ENCODE results near the gene MAGI1.

DNA sequence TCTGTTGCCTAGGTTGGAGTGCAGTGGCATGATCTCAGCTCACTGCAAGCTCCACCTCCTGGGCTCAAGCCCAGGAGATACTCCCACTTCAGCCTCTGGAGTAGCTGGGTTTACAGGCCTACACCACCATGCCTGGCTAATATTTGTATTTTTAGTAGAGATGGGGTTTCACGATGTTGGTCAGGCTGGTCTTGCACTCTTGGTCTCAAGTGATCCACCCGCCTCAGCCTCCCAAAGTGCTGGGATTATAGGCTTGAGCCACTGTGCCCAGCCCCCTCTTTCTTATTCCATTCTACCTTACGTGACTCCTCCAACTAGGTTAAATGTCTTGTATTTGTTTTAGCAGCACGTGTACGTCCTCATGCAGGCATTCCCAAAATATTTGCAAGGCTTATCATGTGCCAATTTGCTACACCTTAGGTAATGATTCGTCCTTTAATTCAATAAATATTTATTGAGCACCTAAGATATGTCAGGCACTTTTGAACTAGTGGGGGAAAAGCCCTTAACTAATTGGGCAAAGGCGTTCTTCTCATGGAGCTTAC is 14.9 kb upstream of the MAGI1 start:
- TF ChIP-seq, protein P1, sequence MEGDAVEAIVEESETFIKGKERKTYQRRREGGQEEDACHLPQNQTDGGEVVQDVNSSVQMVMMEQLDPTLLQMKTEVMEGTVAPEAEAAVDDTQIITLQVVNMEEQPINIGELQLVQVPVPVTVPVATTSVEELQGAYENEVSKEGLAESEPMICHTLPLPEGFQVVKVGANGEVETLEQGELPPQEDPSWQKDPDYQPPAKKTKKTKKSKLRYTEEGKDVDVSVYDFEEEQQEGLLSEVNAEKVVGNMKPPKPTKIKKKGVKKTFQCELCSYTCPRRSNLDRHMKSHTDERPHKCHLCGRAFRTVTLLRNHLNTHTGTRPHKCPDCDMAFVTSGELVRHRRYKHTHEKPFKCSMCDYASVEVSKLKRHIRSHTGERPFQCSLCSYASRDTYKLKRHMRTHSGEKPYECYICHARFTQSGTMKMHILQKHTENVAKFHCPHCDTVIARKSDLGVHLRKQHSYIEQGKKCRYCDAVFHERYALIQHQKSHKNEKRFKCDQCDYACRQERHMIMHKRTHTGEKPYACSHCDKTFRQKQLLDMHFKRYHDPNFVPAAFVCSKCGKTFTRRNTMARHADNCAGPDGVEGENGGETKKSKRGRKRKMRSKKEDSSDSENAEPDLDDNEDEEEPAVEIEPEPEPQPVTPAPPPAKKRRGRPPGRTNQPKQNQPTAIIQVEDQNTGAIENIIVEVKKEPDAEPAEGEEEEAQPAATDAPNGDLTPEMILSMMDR (IDR thresholded peaks at IDR 0.05): no peak
- no peak for TF ChIP-seq POLR2A (IDR thresholded peaks at IDR 0.05)

Data from lower leg skin (tissue), 3 donors.